GM12874 (cell line): ENCODE measurements around the gene SIL1.

ENCODE experiments used
- TF ChIP-seq, protein P1 (sequence below): IDR thresholded peaks from 2 replicates; pipeline ENCODE4 v1.5.1; 2011; ENCODE audit warnings: low read depth, mild to moderate bottlenecking, control low read depth, low read length, moderate library complexity; ENCODE audit not compliant: insufficient read depth

The SIL1 gene

DNA sequence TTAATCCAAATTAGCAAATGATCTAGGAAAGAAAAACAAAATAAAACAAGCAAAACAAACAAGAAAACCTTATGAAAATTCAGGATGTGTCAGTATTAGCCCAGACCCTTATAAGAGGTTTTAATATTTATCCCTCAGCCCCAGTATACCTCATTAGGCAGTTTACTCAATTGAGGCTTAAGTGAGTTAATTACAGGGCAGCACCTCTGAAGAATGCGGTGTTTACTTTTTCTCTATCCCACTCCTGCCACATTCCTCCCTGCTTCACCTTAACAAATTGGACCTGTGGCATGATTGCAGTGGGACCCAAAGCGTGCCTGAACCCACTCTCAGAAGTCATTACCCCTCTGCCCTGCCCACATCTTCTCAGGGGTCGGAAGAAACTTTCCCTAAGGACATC is 67.1 kb downstream of the SIL1 start:
- TF ChIP-seq, protein P1, sequence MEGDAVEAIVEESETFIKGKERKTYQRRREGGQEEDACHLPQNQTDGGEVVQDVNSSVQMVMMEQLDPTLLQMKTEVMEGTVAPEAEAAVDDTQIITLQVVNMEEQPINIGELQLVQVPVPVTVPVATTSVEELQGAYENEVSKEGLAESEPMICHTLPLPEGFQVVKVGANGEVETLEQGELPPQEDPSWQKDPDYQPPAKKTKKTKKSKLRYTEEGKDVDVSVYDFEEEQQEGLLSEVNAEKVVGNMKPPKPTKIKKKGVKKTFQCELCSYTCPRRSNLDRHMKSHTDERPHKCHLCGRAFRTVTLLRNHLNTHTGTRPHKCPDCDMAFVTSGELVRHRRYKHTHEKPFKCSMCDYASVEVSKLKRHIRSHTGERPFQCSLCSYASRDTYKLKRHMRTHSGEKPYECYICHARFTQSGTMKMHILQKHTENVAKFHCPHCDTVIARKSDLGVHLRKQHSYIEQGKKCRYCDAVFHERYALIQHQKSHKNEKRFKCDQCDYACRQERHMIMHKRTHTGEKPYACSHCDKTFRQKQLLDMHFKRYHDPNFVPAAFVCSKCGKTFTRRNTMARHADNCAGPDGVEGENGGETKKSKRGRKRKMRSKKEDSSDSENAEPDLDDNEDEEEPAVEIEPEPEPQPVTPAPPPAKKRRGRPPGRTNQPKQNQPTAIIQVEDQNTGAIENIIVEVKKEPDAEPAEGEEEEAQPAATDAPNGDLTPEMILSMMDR, result no peak

DNA sequence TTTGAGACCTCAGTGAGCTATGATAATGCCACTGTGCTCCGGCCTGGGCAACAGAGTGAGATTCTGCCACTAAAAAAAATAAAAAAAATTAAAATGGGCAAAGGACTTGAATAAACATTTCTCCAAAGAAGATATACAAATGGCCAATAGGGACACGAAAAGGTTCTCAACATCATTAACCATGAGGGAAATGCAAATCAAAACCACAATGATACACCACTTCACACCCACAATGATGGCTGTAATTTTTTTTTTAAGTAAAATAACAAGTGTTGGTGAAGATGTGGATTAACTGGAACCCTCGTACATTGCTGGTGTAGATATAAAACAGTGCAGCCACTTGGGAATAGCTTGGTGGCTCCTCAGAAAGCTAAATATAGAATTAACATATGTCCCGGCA is 68.0 kb downstream of the SIL1 start:
- TF ChIP-seq, protein P1, result no peak

DNA sequence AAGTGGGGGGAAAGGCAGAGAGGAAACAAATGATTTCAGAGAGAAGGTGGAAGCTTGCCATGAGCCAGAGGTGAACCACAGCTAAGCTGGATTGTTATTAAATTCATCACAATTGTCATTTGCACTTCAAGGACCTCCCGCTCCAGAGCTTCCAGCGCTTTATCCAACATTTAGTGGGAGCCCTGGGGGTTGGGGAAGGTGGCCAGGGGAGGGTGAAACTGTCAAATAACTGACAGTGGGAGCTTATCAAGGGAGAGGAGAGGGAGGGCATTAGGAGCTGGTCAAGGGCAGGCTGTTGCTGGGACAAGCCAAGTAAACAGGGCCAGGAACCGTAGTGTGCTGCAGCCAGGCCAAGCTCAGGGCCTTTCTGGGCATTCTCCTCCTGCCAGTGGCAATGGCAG is 71.5 kb downstream of the SIL1 start:
- TF ChIP-seq, protein P1, result no peak

DNA sequence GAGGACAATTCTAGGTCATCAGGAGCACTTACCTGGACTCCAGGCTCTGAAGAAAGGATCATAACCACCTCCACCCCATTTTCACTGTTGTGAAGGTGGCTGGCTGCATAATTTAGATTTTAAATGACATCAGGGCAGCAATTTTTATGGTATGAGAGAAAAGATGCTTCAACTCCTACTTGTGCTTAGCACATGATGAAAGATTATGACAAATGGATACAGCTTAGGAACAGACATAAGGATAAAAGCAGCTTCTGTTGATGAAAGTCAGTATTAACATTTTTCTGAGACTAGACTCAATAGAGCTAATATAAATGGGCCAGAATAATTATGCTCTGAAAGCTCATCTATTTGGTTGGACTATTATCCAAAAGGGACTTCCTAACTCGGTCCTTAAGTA is 72.2 kb downstream of the SIL1 start:
- TF ChIP-seq, protein P1, result no peak

DNA sequence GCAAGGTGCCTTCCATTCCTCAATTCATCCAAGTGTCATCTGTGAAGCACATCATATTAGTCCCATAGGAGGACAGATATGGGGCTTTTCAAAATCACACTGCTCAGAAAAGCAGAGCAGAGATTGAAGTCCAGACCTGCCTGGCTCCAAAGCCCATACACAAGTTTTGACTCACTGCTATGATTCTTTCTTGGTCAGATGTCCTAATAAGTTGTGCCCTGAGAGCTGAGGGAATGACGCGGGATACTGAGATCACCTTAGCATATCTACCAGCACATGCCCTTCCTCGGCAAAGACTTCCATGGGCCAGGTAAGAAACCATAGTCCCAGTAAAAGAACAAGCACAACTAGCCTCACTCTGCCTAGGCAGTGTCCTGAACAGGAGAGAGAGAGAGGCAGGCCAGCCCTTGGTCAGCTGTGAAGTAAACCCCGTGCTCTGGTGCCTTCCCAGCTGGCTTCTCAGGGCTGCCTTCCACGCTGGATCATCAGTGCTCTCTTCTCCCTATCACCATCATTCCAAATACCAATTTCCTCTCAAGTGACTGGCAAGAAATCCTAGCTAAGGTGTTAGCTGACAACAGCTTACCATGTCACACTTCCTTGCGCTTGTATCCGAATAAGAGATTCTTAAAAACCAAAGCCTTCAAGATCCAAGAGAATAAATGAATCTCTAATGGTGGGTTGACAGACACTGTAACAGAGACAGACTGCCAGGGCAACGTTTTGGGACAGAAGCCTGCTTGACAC is 73.2 kb downstream of the SIL1 start:
- TF ChIP-seq, protein P1, result no peak

DNA sequence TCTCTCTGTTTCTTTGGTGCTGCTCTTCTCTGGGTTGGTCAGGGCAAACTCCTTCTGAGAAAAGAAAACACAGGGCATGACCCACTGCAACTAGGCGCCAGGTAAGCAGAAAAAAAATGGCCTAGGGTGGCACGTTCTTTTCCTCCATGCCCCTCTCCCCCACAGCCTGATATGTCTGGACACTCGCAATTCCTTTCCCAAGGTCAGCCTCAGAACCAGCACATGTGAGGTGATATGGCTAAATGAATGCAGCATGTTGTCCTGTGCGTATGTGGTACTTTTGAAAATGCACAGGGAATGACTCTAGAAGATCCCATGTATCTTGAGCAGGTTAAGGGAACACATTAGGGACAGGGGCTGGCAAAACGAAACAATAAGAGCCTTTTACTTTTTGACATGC is 77.0 kb downstream of the SIL1 start:
- TF ChIP-seq, protein P1, result no peak

DNA sequence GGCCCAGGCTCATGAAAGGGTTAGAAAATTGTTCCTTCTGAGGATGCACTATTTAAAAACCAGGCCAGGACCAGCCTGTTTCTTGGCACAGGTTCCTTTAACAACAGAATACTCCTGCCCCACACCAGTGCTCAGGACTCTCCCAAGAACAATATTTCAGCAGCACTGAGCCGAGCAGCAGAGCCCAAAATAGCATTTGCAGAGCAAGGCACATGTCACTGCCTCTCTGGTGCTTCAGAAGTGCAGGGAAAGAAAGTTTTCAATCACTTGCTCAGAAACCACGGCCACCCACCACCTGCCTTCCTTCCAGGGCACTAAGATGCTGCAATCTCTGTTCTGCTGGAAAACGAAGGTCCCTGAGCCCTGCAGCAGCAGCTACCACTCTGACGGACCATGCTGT is 77.6 kb downstream of the SIL1 start:
- TF ChIP-seq, protein P1, result no peak
